ENCODE data around the gene DPY19L1. TPM values are rescaled to one million over a fixed set of nuclear protein-coding genes. Genes with fewer than 3 reads are reported as not detected.
A peak's percentile ranks its signal among the peaks of the same experiment; 100 is the strongest.

DPY19L1 gene
- total RNA-seq, 1 experiment from 2014 or later, result 14.3 TPM

- TF ChIP-seq CTCF (conservative IDR thresholded peaks at IDR 0.05), result no peak
- no peak overlapping the region for H3K4me3 Mint-ChIP-seq
- Histone ChIP-seq H2AK5ac (ENCODE audit: insufficient read length, low read length) (no peak overlapping the region), H3K4ac (ENCODE audit: low read depth, low read length) (no peak overlapping the region), H4K8ac (replicated peaks; ENCODE audit: insufficient read length, low read depth, low read length) (no peak overlapping the region), H2BK5ac (ENCODE audit: insufficient read length, low read length) (no peak overlapping the region), H3K23me2 (ENCODE audit: insufficient read length, low read depth, low read length, poor library complexity, severe bottlenecking) (peaks cover 6% of the 10 kb centered on the region), H2BK12ac (ENCODE audit: insufficient read length, low read depth, low read length) (no peak overlapping the region), H4K91ac (ENCODE audit: insufficient read length, low read depth, low read length) (no peak overlapping the region), H3K18ac (ENCODE audit: insufficient read length, low read depth, low read length) (no peak overlapping the region), H2BK20ac (ENCODE audit: low read depth, low read length, poor library complexity, severe bottlenecking) (no peak overlapping the region), H4K5ac (ENCODE audit: insufficient read length, low read depth, low read length) (no peak overlapping the region), H3K9me3 (ENCODE audit: control insufficient read depth, low read depth, low read length) (no peaks in the 10 kb centered on the region), H3K4me1 (ENCODE audit: insufficient read depth, low read length) (no peaks in the 10 kb centered on the region; the same call in 1 of the 2 replicates), H3T11ph (ENCODE audit: low read length) (no peak overlapping the region), H3K4me2 (ENCODE audit: insufficient read depth, insufficient read length, low read length) (no peak overlapping the region), H3K9ac (ENCODE audit: extremely low read depth, insufficient read length, low read length) (no peak overlapping the region), H3K79me2 (ENCODE audit: insufficient read depth, low read length) (peaks cover 22% of the 10 kb centered on the region; the same call in 1 of the 2 replicates), H2AFZ (ENCODE audit: low read length) (no peak overlapping the region), H3K27ac (ENCODE audit: insufficient read length, low read depth, low read length) (no peak overlapping the region), H3K56ac (ENCODE audit: insufficient read length, low read depth, low read length) (no peak overlapping the region), H3K27me3 (ENCODE audit: insufficient read depth, low read length) (no peaks in the 10 kb centered on the region), H3K23ac (ENCODE audit: insufficient read length, low read depth, low read length) (no peak overlapping the region), H4K20me1 (ENCODE audit: control insufficient read depth, insufficient read depth, insufficient read length) (no peaks in the 10 kb centered on the region), H2BK15ac (ENCODE audit: low read depth, low read length) (no peak overlapping the region), H3K14ac (ENCODE audit: insufficient read depth, low read length) (no peak overlapping the region), H3K79me1 (ENCODE audit: insufficient read depth, low read depth, low read length, poor library complexity, severe bottlenecking) (peaks cover 3% of the 10 kb centered on the region), H2BK120ac (ENCODE audit: low read depth, low read length, poor library complexity, severe bottlenecking) (no peak overlapping the region)
- H3K36me3 Mint-ChIP-seq (ENCODE audit: insufficient read depth in 1 of 3, low read depth in 3 of 3), result 0 out of 7 replicates have a peak, but pooled peaks cover 0 to 4% (median 0%) of the 10 kb centered on the region in 3 experiments
- H3K4me1 Mint-ChIP-seq, result peaks cover 36% of the 10 kb centered on the region in 2 experiments
- H3K27ac Mint-ChIP-seq, result peak overlapping the region in 1 of 3 experiments; percentile 32; a peak in 1 of 7 replicates
- WGBS (ENCODE audit: extremely low coverage, insufficient read length, low lambda C conversion rate), result no CpG with 5 or more reads among the region's 1 CpG
- no peaks in the 10 kb centered on the region for H3K9me3 Mint-ChIP-seq
- no peaks in the 10 kb centered on the region for H3K27me3 Mint-ChIP-seq (ENCODE audit: low read depth)
- no peak for DNase-seq
Measured at GRCh38 chr7:35032166-35032565, 5.1 kb downstream of the DPY19L1 start.

Data from H9 (cell line).